Measurements from ENCODE around the gene POLR3G. TPM values are rescaled to one million over a fixed set of nuclear protein-coding genes. Genes with fewer than 3 reads are reported as not detected.

The POLR3G gene
- total RNA-seq = 10 to 100 TPM; 18.4 to 22.7 TPM

- Mint-ChIP-seq H3K27me3 (no peaks in the 10 kb centered on the region), H3K36me3 (ENCODE audit: low read depth) (peaks cover 31% of the 10 kb centered on the region), H3K4me1 (peaks cover 36% of the 10 kb centered on the region), H3K9me3 (ENCODE audit: low read depth) (peaks cover 7% of the 10 kb centered on the region), H3K4me3 (peak within 1 kb of the TSS; percentile 95), H3K27ac (peak within 1 kb of the TSS; percentile 89)
- intact Hi-C loops (cut with DNase I, micrococcal nuclease) = loop anchor here (1.0 to 5.0 kb wide), 4 partner anchors 34 to 908 kb away; partner anchors contain the start of genes CETN3 (in 2 of the 2), LYSMD3 (in 2 of the 2) and ARRDC3 (in 1 of the 2)
- peak; percentile 91 for ATAC-seq
- DNase-seq = peak; percentile 97
- POLR2A ChIA-PET = interaction anchor here (0.8 to 1.2 kb wide), 5 partner anchors 56 to 74 kb away, joined by 3 to 5 read pairs (median 3); partner anchors contain the start of gene CETN3
- CTCF ChIA-PET = interaction anchor here (0.6 to 3.2 kb wide), 7 partner anchors 8 to 1561 kb away, joined by 3 to 16 read pairs (median 3); partner anchors contain the start of gene CETN3
Observed at GRCh38 chr5:90474235-90475107, at the start of gene POLR3G, which contains the start of gene MBLAC2. Gene POLR3G, plus strand, starts transcription at chr5:90474864. Its CDS starts 10,704 bp downstream, at chr5:90485568. Gene MBLAC2, minus strand, starts transcription at chr5:90474771. Its CDS starts 479 bp downstream, at chr5:90474292.

GRCh38 chr5:90434116-90434714 is 40.4 kb upstream of the POLR3G start:
- no peak overlapping the region for H3K27ac Mint-ChIP-seq
- POLR2A ChIA-PET = no interaction called here
- CTCF ChIA-PET = interaction anchor here (1.0 to 1.2 kb wide), 2 partner anchors 23 to 169 kb away, joined by 3 read pairs; no protein-coding TSS in a partner anchor
- no peaks in the 10 kb centered on the region for H3K9me3 Mint-ChIP-seq (ENCODE audit: low read depth)
- H3K4me1 Mint-ChIP-seq = no peaks in the 10 kb centered on the region
- intact Hi-C loops (cut with DNase I, micrococcal nuclease) = loop anchor here (1.0 to 10.0 kb wide), 3 partner anchors 168 to 1709 kb away; no protein-coding TSS in a partner anchor
- ATAC-seq (peak; percentile 63), DNase-seq (peak; percentile 71)
- no peaks in the 10 kb centered on the region for H3K36me3 Mint-ChIP-seq (ENCODE audit: low read depth)
- peaks cover 3% of the 10 kb centered on the region for H3K27me3 Mint-ChIP-seq
- H3K4me3 Mint-ChIP-seq = no peak overlapping the region

- no peak overlapping the region for H3K4me3 Mint-ChIP-seq
- CTCF ChIA-PET = interaction anchor here (0.6 to 3.2 kb wide), 8 partner anchors 10 to 1709 kb away, joined by 3 to 18 read pairs (median 4); partner anchors contain the start of genes LYSMD3, MBLAC2 and POLR3G
- H3K27ac Mint-ChIP-seq = no peak overlapping the region
- no peaks in the 10 kb centered on the region for H3K9me3 Mint-ChIP-seq (ENCODE audit: low read depth)
- no peaks in the 10 kb centered on the region for H3K36me3 Mint-ChIP-seq (ENCODE audit: low read depth)
- POLR2A ChIA-PET = no interaction called here
- intact Hi-C loops (cut with DNase I, micrococcal nuclease) = loop anchor here (5.0 to 10.0 kb wide), 2 partner anchors 165 to 1713 kb away; no protein-coding TSS in a partner anchor
- DNase-seq (no peak), ATAC-seq (no peak)
- H3K27me3 Mint-ChIP-seq = peaks cover 5% of the 10 kb centered on the region
- H3K4me1 Mint-ChIP-seq = peaks cover 4% of the 10 kb centered on the region
Observed at GRCh38 chr5:90437663-90438062, 37.0 kb upstream of the POLR3G start.

- no peak for ATAC-seq
Observed at GRCh38 chr5:90438100-90438499, 36.6 kb upstream of the POLR3G start.

GRCh38 chr5:90440644-90441043 is 34.0 kb upstream of the POLR3G start:
- H3K27me3 Mint-ChIP-seq = peaks cover 5% of the 10 kb centered on the region
- no peaks in the 10 kb centered on the region for H3K9me3 Mint-ChIP-seq (ENCODE audit: low read depth)
- CTCF ChIA-PET = interaction anchor here (1.7 to 2.1 kb wide), 3 partner anchors 30 to 343 kb away, joined by 5 to 7 read pairs (median 6); partner anchors contain the start of gene LYSMD3
- ATAC-seq (no peak), DNase-seq (no peak)
- H3K27ac Mint-ChIP-seq = no peak overlapping the region
- intact Hi-C loops (cut with DNase I, micrococcal nuclease) = loop anchor here in 1 of 2 experiments (1.0 kb wide), 2 partner anchors 34 to 343 kb away; partner anchors contain the start of genes MBLAC2 and POLR3G
- POLR2A ChIA-PET = no interaction called here
- no peaks in the 10 kb centered on the region for H3K36me3 Mint-ChIP-seq (ENCODE audit: low read depth)
- H3K4me1 Mint-ChIP-seq = peaks cover 4% of the 10 kb centered on the region
- H3K4me3 Mint-ChIP-seq = peak overlapping the region; percentile 51

More at GRCh38 chr5:90438100-90438499, 36.6 kb upstream of the POLR3G start:
- peaks cover 5% of the 10 kb centered on the region for H3K27me3 Mint-ChIP-seq
- no peak for DNase-seq
- H3K4me3 Mint-ChIP-seq = no peak overlapping the region
- H3K36me3 Mint-ChIP-seq (ENCODE audit: low read depth) = no peaks in the 10 kb centered on the region
- POLR2A ChIA-PET = no interaction called here
- H3K27ac Mint-ChIP-seq = no peak overlapping the region
- peaks cover 4% of the 10 kb centered on the region for H3K4me1 Mint-ChIP-seq
- no peaks in the 10 kb centered on the region for H3K9me3 Mint-ChIP-seq (ENCODE audit: low read depth)
- CTCF ChIA-PET = interaction anchor here (0.6 to 3.2 kb wide), 7 partner anchors 11 to 345 kb away, joined by 3 to 18 read pairs (median 6); partner anchors contain the start of genes LYSMD3, MBLAC2 and POLR3G
- intact Hi-C loops (cut with DNase I, micrococcal nuclease) = loop anchor here (5.0 to 10.0 kb wide), 2 partner anchors 164 to 1713 kb away; no protein-coding TSS in a partner anchor

- H3K27ac Mint-ChIP-seq = no peak overlapping the region
- no peak overlapping the region for H3K4me3 Mint-ChIP-seq
- ChIA-PET POLR2A (no interaction called here), CTCF (interaction anchor here (0.6 to 1.3 kb wide), 2 partner anchors 14 to 337 kb away, joined by 3 to 4 read pairs; no protein-coding TSS in a partner anchor)
- ATAC-seq = no peak
- H3K27me3 Mint-ChIP-seq = no peaks in the 10 kb centered on the region
- no peaks in the 10 kb centered on the region for H3K4me1 Mint-ChIP-seq
- no peaks in the 10 kb centered on the region for H3K36me3 Mint-ChIP-seq (ENCODE audit: low read depth)
- no peak for DNase-seq
- intact Hi-C loops (cut with DNase I, micrococcal nuclease) = no loop called here
- no peaks in the 10 kb centered on the region for H3K9me3 Mint-ChIP-seq (ENCODE audit: low read depth)
Observed at GRCh38 chr5:90446961-90447360, 27.7 kb upstream of the POLR3G start.

GRCh38 chr5:90461288-90461687 is 13.4 kb upstream of the POLR3G start:
- H3K27me3 Mint-ChIP-seq = no peaks in the 10 kb centered on the region
- H3K4me1 Mint-ChIP-seq = no peaks in the 10 kb centered on the region
- peaks cover 2% of the 10 kb centered on the region for H3K36me3 Mint-ChIP-seq (ENCODE audit: low read depth)
- DNase-seq (no peak), ATAC-seq (no peak)
- H3K4me3 Mint-ChIP-seq = no peak overlapping the region
- ChIA-PET CTCF (interaction anchor here (0.6 to 1.6 kb wide), 3 partner anchors 9 to 52 kb away, joined by 3 to 4 read pairs (median 3); partner anchors contain the start of gene CETN3), POLR2A (no interaction called here)
- no peaks in the 10 kb centered on the region for H3K9me3 Mint-ChIP-seq (ENCODE audit: low read depth)
- intact Hi-C loops (cut with DNase I, micrococcal nuclease) = no loop called here
- no peak overlapping the region for H3K27ac Mint-ChIP-seq

- Mint-ChIP-seq H3K9me3 (ENCODE audit: low read depth) (peaks cover 19% of the 10 kb centered on the region), H3K27ac (peak overlapping the region; percentile 89), H3K36me3 (ENCODE audit: low read depth) (peaks cover 42% of the 10 kb centered on the region), H3K4me3 (peak overlapping the region; percentile 95), H3K4me1 (peaks cover 36% of the 10 kb centered on the region), H3K27me3 (no peaks in the 10 kb centered on the region)
- DNase-seq = no peak
- ChIA-PET POLR2A (interaction anchor here (0.7 kb wide), 1 partner anchor 63 kb away, joined by 3 read pairs; the partner anchor contains the start of gene CETN3), CTCF (interaction anchor here (1.0 to 3.2 kb wide), 7 partner anchors 10 to 67 kb away, joined by 3 to 16 read pairs (median 3); partner anchors contain the start of genes CETN3 and LYSMD3)
- ATAC-seq = no peak
- intact Hi-C loops (cut with DNase I, micrococcal nuclease) = loop anchor here in 1 of 2 experiments (5.0 kb wide), 1 partner anchor 909 kb away; the partner anchor contains the start of gene ARRDC3
Observed at GRCh38 chr5:90472783-90473395, 1.8 kb upstream of the POLR3G start.

- Mint-ChIP-seq H3K4me3 (peak overlapping the region; percentile 95), H3K36me3 (ENCODE audit: low read depth) (peaks cover 39% of the 10 kb centered on the region), H3K27ac (peak overlapping the region; percentile 89), H3K9me3 (ENCODE audit: low read depth) (peaks cover 13% of the 10 kb centered on the region), H3K27me3 (no peaks in the 10 kb centered on the region), H3K4me1 (peaks cover 36% of the 10 kb centered on the region)
- peak; percentile 4 for ATAC-seq
- intact Hi-C loops (cut with DNase I, micrococcal nuclease) = loop anchor here (1.0 to 5.0 kb wide), 4 partner anchors 33 to 909 kb away; partner anchors contain the start of genes CETN3 (in 2 of the 2), LYSMD3 (in 2 of the 2) and ARRDC3 (in 1 of the 2)
- POLR2A ChIA-PET = interaction anchor here (0.7 to 1.1 kb wide), 3 partner anchors 56 to 65 kb away, joined by 3 to 4 read pairs (median 3); partner anchors contain the start of gene CETN3
- peak; percentile 54 for DNase-seq
- CTCF ChIA-PET = interaction anchor here (0.6 to 3.2 kb wide), 9 partner anchors 7 to 795 kb away, joined by 3 to 16 read pairs (median 3); partner anchors contain the start of genes CETN3 and LYSMD3
Observed at GRCh38 chr5:90473396-90474234, 1.0 kb upstream of the POLR3G start.
